Keratinocyte (primary cell): ENCODE results near the gene LIN7B.

Experiments used
- CTCF ChIP-seq, 3 experiments: IDR thresholded peaks in 1 of 3; conservative IDR thresholded peaks in 1 of 3; optimal IDR thresholded peaks in 1 of 3; 2 replicates in 2 of 3; 3 replicates in 1 of 3; pipeline versions ENCODE3 to v1.5.1; 2011; ENCODE audit warnings: low read length in 3 of 3, mild to moderate bottlenecking in 3 of 3, moderate library complexity in 2 of 3, control low read depth in 1 of 3, inconsistent platforms in 1 of 3; ENCODE audit not compliant: insufficient read depth in 2 of 3; ENCODE audit errors: extremely low read depth in 1 of 3
- EZH2 ChIP-seq: IDR thresholded peaks from one replicate; pipeline ENCODE4 v1.6.1; 2012; ENCODE audit warnings: inconsistent platforms, mild to moderate bottlenecking, low read length, moderate library complexity

- TF ChIP-seq CTCF (optimal IDR thresholded peaks at IDR 0.05 in 1 of 3, IDR thresholded peaks at IDR 0.05 in 1 of 3, conservative IDR thresholded peaks at IDR 0.05 in 1 of 3; ENCODE audit: extremely low read depth in 1 of 3, insufficient read depth in 2 of 3, low read length in 3 of 3): no peak
- TF ChIP-seq EZH2: no peak
These were observed 43.5 kb downstream of the LIN7B start, which contains the start of gene TRPM4 for GRCh38 chr19:49157445-49158224.
